ENCODE results near the gene ATP8B4.

GRCh38 chr15:50126072-50126471, 7.0 kb upstream of the ATP8B4 start:
- no peak for TF ChIP-seq CTCF (IDR thresholded peaks at IDR 0.05)
- no peak for TF ChIP-seq POLR2A (IDR thresholded peaks at IDR 0.05)
